ENCODE measurements around the gene PHACTR3.

The PHACTR3 gene

DNA sequence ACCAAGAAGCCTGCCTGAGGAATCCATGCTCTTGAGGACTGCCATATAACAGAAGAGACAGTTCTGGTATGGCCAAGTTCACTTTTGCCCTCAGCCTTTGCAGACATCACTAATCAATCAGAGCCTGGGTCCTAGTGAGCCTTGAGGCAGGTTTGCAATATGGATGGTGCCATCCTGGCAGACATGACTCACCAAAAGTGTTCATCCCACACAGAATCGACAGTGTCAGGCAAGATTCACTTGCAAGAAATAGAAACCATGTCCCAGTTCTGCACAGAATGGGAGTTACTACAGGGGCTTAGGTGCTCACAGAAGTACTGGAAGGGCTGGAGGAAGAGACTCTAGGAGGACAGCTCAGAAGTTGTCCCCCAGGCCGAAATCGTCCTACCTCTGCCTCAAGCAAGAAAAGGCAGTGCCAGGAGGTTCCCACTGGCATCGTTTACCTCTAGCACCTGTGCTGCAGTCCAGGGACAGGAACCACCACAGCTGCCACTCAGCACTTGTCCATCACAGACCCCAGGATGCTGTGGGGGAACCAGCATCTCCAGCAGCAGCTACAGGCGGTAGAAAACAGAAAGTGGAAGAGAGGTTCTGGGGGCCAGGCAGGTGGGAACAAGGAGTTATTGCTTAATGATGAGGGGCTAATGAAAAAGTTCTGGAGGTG is 42.6 kb upstream of the PHACTR3 start:
- DNase-seq (ENCODE audit: low spot score): no peak
- Histone ChIP-seq H3K27ac (no peak overlapping the region), H3K4me3 (no peak overlapping the region)
- TF ChIP-seq, protein P1, sequence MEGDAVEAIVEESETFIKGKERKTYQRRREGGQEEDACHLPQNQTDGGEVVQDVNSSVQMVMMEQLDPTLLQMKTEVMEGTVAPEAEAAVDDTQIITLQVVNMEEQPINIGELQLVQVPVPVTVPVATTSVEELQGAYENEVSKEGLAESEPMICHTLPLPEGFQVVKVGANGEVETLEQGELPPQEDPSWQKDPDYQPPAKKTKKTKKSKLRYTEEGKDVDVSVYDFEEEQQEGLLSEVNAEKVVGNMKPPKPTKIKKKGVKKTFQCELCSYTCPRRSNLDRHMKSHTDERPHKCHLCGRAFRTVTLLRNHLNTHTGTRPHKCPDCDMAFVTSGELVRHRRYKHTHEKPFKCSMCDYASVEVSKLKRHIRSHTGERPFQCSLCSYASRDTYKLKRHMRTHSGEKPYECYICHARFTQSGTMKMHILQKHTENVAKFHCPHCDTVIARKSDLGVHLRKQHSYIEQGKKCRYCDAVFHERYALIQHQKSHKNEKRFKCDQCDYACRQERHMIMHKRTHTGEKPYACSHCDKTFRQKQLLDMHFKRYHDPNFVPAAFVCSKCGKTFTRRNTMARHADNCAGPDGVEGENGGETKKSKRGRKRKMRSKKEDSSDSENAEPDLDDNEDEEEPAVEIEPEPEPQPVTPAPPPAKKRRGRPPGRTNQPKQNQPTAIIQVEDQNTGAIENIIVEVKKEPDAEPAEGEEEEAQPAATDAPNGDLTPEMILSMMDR (IDR thresholded peaks at IDR 0.05): no peak

DNA sequence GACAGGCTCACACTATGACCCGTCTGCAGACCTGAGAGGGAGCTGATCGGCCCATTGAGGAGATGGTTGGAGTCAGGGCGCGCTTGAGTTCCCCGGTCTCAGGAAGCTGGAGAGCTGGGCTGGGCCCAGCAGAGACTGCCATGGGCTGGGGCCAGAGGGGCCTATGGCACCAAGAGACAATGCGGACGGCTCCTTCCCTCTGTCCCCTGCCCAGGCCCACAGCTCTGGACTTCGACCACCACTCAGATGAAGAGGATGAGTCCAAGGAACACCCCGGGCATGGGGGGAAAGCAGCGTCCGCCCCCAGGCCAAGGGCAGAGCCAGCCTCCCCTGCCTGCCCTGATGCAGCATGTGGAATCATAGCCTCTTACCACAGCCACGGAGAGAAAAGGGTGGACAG is 40.2 kb upstream of the PHACTR3 start:
- no peak for DNase-seq (ENCODE audit: low spot score)
- Histone ChIP-seq H3K4me3 (no peak overlapping the region), H3K27ac (no peak overlapping the region)
- TF ChIP-seq, protein P1 (IDR thresholded peaks at IDR 0.05): no peak

DNA sequence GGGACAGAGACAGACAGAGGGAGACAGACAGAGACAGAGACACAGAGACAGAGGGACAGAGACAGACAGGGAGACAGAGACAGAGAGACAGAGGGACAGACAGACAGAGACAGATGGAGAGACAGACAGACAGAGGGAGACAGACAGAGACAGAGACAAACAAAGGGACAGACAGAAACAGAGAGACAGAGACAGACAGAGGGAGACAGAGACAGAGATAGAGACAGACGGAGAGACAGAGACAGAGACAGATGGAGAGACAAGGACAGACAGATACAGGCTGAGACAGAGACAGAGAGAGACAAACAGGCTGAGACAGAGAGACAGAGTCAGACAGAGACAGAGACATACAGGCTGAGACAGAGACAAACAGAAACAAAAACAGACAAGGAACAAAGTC is 39.4 kb upstream of the PHACTR3 start:
- TF ChIP-seq, protein P1 (IDR thresholded peaks at IDR 0.05): no peak
- no peak overlapping the region for H3K27ac ChIP-seq
- no peak overlapping the region for H3K4me3 ChIP-seq
- no peak for DNase-seq (ENCODE audit: low spot score)

DNA sequence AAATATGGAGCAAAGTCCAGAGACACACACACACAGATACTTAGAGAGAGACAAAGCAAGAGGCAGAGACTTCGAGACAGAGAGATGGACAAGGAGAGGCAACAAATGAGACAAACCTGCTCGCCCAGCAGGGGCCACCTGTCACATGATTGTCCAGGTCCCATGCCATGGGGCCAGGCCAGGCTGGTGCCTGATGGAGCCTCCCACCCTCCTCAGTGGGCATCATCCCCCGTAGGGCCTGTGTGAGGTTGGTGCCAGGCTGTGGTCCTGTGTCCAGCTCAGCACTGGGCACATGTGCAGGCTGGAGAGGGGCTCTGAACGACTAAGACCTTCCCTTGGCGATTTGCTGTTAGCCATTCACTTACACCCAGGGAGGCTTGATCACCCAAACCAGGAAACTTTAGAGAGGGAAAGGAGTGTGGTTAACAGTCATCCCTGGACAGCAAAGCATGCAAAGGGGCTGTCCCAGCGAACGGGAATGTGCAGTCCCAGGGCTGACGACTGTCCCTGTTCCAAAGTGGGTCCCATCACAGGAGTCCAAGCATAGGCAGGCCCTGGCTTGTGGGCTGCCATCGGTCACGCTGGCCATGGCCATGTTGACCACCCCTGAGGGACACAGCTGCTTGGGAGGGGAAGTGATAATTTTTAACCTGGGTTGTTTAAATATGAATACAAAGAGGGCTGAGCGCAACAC is 38.4 kb upstream of the PHACTR3 start:
- TF ChIP-seq, protein P1 (IDR thresholded peaks at IDR 0.05): no peak
- Histone ChIP-seq H3K4me3 (no peak overlapping the region), H3K27ac (no peak overlapping the region)
- no peak for DNase-seq (ENCODE audit: low spot score)

DNA sequence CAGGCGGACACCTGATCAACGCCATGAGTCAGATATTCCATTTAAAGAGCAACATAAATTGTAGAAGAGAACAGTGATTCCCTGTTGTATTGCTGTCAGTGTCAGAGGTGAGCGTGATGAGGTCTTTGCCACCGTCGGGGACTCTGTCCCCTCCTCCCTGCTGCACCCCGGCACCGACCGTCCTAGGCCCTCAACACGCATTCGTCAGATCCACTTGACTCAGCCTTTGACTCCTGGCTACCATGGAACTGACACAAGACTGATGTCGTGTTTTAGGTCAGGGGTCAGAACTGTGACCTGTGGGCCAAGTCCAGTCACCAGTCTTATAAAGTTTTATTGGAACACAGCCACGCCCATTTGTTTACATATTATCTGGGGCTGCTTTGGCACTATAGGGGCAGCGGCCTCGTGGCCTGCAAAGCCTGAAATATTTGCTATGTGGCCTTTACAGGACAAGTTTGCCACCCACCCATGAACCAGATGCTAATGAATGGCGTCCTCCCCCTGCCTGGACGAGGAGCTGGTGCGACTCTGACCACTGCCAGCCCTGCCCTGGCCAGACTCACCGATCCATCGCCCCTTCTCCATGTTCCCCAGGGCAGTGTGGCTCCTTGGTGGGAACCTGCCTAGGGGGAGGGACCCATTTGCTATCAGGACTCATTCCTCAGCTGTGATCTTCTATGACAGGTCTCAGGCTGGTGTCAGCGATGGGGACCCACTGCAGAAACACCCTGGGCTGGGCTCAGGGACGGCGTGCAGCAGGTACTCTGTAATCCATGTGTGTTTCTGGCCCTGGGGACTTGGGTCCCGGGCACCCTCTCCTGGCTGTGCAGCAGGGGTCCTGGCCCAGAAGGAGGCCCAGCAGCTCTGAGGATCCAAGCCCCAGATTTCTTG is 37.5 kb upstream of the PHACTR3 start:
- no peak overlapping the region for H3K27ac ChIP-seq
- peak; percentile 59 for DNase-seq (ENCODE audit: low spot score)
- TF ChIP-seq, protein P1 (IDR thresholded peaks at IDR 0.05): no peak
- H3K4me3 ChIP-seq: no peak overlapping the region

DNA sequence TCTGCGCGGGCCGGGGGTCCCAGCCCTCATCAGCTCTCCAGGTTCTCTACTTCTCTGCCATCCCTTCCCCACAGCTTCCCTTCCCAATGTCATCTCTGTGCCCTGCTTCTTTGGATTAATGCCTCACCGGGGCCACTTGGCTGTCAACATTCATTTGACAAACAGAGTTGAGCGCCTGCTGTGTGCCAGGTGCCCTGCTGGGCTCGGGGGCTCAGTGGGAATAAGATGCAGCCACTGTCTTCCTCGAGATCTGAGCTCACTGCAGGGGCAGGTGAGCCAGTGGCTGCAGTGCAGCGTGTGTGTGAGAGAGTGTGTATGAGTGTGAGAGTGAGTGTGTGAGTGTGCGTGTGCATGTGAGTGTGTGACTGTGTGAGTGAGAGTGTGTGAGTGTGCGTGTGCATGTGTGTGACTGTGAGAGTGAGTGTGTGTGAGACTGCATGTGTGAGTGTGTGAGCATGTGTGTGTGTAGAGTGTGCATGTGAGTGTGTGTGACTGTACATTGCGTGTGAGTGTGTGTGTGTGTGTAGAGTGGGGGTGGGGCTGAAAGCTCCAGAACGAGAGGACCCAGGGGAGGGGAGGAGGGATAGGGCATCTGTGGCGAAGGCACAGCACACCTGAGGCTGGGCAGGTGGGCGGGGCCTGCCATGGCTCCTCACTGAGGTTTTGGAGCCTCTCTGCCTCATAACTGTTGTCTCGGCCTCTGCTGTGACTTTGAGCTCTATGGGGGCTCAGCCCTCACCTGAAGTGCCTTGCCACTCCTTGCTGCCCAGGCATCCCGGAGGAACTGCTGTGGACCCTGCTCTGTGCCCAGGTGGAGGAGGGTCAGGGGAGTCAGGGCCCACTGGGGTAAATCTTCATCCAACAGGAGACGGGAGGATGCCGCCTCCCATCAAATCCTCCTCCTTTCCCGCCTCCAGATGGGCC is 36.5 kb upstream of the PHACTR3 start:
- TF ChIP-seq, protein P1 (IDR thresholded peaks at IDR 0.05): no peak

More for the DNA sequence above, 36.5 kb upstream of the PHACTR3 start:
- Histone ChIP-seq H3K27ac (no peak overlapping the region), H3K4me3 (no peak overlapping the region)
- DNase-seq (ENCODE audit: low spot score): no peak

All from coronary artery (tissue), 2 donors.